ENCODE measurements around the gene PRXL2A.

GRCh38 chr10:80421707-80422536 lies 13.6 kb downstream of the PRXL2A start:
- TF ChIP-seq, protein P1, sequence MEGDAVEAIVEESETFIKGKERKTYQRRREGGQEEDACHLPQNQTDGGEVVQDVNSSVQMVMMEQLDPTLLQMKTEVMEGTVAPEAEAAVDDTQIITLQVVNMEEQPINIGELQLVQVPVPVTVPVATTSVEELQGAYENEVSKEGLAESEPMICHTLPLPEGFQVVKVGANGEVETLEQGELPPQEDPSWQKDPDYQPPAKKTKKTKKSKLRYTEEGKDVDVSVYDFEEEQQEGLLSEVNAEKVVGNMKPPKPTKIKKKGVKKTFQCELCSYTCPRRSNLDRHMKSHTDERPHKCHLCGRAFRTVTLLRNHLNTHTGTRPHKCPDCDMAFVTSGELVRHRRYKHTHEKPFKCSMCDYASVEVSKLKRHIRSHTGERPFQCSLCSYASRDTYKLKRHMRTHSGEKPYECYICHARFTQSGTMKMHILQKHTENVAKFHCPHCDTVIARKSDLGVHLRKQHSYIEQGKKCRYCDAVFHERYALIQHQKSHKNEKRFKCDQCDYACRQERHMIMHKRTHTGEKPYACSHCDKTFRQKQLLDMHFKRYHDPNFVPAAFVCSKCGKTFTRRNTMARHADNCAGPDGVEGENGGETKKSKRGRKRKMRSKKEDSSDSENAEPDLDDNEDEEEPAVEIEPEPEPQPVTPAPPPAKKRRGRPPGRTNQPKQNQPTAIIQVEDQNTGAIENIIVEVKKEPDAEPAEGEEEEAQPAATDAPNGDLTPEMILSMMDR (IDR thresholded peaks at IDR 0.05), result no peak
- no peak for TF ChIP-seq POLR2AphosphoS5 (IDR thresholded peaks at IDR 0.05)
- TF ChIP-seq POLR2A (IDR thresholded peaks at IDR 0.05), result no peak
